Stomach (tissue), 9 donors: ENCODE results near the gene DUSP16. TPM values are rescaled to one million over a fixed set of nuclear protein-coding genes. Genes with fewer than 3 reads are reported as not detected.

ENCODE experiments used
- DNase-seq, 2 donors: peaks; one replicate each; pipeline versions ENCODE4 v3.0.0 to v3.0.0-alpha.2; 2013 to 2019
- H3K27ac ChIP-seq, 5 donors: fragments of 200-600 bp in 4 of 5; sonication (generic) in 4 of 5; one replicate each; pipeline ENCODE4 v1.5.1; 2013 to 2019; ENCODE audit warnings: mild to moderate bottlenecking in 1 of 5, moderate library complexity in 1 of 5
- H3K27me3 ChIP-seq, 3 donors: fragments of 200-600 bp; sonication (generic); one replicate each; pipeline ENCODE4 v1.5.1; 2017 to 2019; ENCODE audit warnings: mixed run types in 1 of 3
- H3K36me3 ChIP-seq, 4 donors: fragments of 200-600 bp; sonication (generic); 1 replicate in 3 of 4; 2 replicates in 1 of 4; pipeline ENCODE4 v1.5.1; 2016 to 2019
- H3K4me1 ChIP-seq, 4 donors: fragments of 200-600 bp; sonication (generic); one replicate each; pipeline ENCODE4 v1.5.1; 2016 to 2019
- H3K4me3 ChIP-seq, 4 donors: fragments of 200-600 bp; sonication (generic) in 3 of 4; one replicate each; pipeline ENCODE4 v1.5.1; 2016 to 2019; ENCODE audit warnings: mild to moderate bottlenecking in 1 of 4
- H3K9me3 ChIP-seq, 4 donors: fragments of 200-600 bp; sonication (generic); one replicate each; pipeline ENCODE4 v1.5.1; 2016 to 2019
- CTCF ChIP-seq, 7 experiments: fragments of 450-650 bp in 4 of 7; fragments of 200-600 bp in 3 of 7; sonication (generic) in 3 of 7; IDR thresholded peaks; one replicate each; pipeline ENCODE4 v1.5.1; 2016 to 2019; ENCODE audit warnings: antibody characterized with exemption in 7 of 7, control low read depth in 2 of 7, mild to moderate bottlenecking in 1 of 7
- EP300 ChIP-seq: sonication (generic); formaldehyde crosslinking; IDR thresholded peaks from one replicate; pipeline ENCODE4 v1.6.1; 2017; ENCODE audit warnings: antibody characterized with exemption
- POLR2A ChIP-seq, 4 donors: fragments of 450-650 bp; IDR thresholded peaks; one replicate each; pipeline ENCODE4 v1.6.1; 2016; ENCODE audit warnings: antibody characterized with exemption in 4 of 4, control low read depth in 2 of 4, mild to moderate bottlenecking in 1 of 4, moderate library complexity in 1 of 4
- POLR2AphosphoS5 ChIP-seq, 3 donors: sonication (generic); formaldehyde crosslinking; IDR thresholded peaks; one replicate each; pipeline ENCODE4 v1.6.1; 2016; ENCODE audit warnings: antibody characterized with exemption in 3 of 3
- WGBS, 5 donors: extraction: QIAGEN DNeasy Blood & Tissue Kit in 3 of 5; methylation state at CpG; one replicate each; pipeline versions ENCODE4 v1.1.5 to v1.1.7; 2013 to 2018; 5-methylcytosine and 5-hydroxymethylcytosine counted together
- intact Hi-C: fragments of 100-400 bp; cut with DNase I; formaldehyde crosslinking; loops from one replicate; pipeline ENCODE4 v1.15.1; 2023; ENCODE audit warnings: low total_unique reads
- polyA plus RNA-seq, 3 donors: library from polyadenylated mRNA; stranded (reverse); fragments of 200-250 nt; gene quantifications; one replicate each; pipeline ENCODE4 v1.2.3, GENCODE V29; 2013
- total RNA-seq, 5 donors: library from RNA; depleted of rRNA; stranded (reverse); fragments of >200 nt; gene quantifications; one replicate each; pipeline versions ENCODE4 v1.1.0 to v1.2.3, GENCODE V29; 2014 to 2016
- donor health status: healthy with polysubstance abuse.
- donor health status: Bipolar disorder and iron deficiency.
- donor health status: healthy.

DUSP16 gene
- total and polyA plus RNA-seq, 8 donors: 4.9 to 34.8 (median 22.6) TPM

GRCh38 chr12:12561371-12562015, 1.2 kb downstream of the DUSP16 start:
- peak overlapping the region; percentile 57 to 94 (median 76) for H3K4me3 ChIP-seq
- H3K27ac ChIP-seq: peak overlapping the region; percentile 99 to 100 (median 100)
- H3K4me1 ChIP-seq: peaks cover 15 to 46% (median 31%) of the 10 kb centered on the region in 4 donors
- WGBS, 5 donors: 0 to 1% (median 1%) methylated on average over 11 to 60 of the region's 60 CpGs
- peak; percentile 69 to 82 for DNase-seq
- TF ChIP-seq POLR2AphosphoS5 (IDR thresholded peaks at IDR 0.05) (peak; percentile 26 to 61 (median 60)), EP300 (no peak)
- H3K27me3 ChIP-seq: no peaks in the 10 kb centered on the region
- intact Hi-C loops: loop anchor here (10.0 kb wide), 1 partner anchor 167 kb away; no protein-coding TSS in a partner anchor
- no peaks in the 10 kb centered on the region for H3K9me3 ChIP-seq
- no peaks in the 10 kb centered on the region for H3K36me3 ChIP-seq

- intact Hi-C loops: loop anchor here (10.0 kb wide), 1 partner anchor 166 kb away; no protein-coding TSS in a partner anchor
- H3K27me3 ChIP-seq: no peaks in the 10 kb centered on the region
- 7 to 15% (median 11%) methylated on average over 9 of the region's 9 CpGs for WGBS, 5 donors
- TF ChIP-seq EP300: no peak
- TF ChIP-seq POLR2A (IDR thresholded peaks at IDR 0.05): peak in 2 of 4 donors; percentile 67 to 89
- TF ChIP-seq POLR2AphosphoS5 (IDR thresholded peaks at IDR 0.05): peak; percentile 37 to 94 (median 91)
- TF ChIP-seq CTCF (IDR thresholded peaks at IDR 0.05): no peak
- peak overlapping the region; percentile 99 to 100 (median 100) for H3K27ac ChIP-seq
- H3K4me3 ChIP-seq: peak overlapping the region; percentile 57 to 94 (median 76)
- DNase-seq: peak; percentile 74 to 90
- H3K36me3 ChIP-seq: no peaks in the 10 kb centered on the region
- H3K4me1 ChIP-seq: peaks cover 15 to 51% (median 32%) of the 10 kb centered on the region in 4 donors
- H3K9me3 ChIP-seq: no peaks in the 10 kb centered on the region
Observed at GRCh38 chr12:12560587-12561370, 1.9 kb downstream of the DUSP16 start.

GRCh38 chr12:12559719-12560296, 2.9 kb downstream of the DUSP16 start:
- Histone ChIP-seq H3K36me3 (no peaks in the 10 kb centered on the region), H3K4me3 (peak overlapping the region in 3 of 4 donors; percentile 57 to 93 (median 58)), H3K27me3 (no peaks in the 10 kb centered on the region), H3K9me3 (no peaks in the 10 kb centered on the region), H3K27ac (peak overlapping the region in 3 of 5 donors; percentile 99 to 100 (median 100)), H3K4me1 (peaks cover 15 to 51% (median 37%) of the 10 kb centered on the region in 4 donors)
- DNase-seq: no peak
- intact Hi-C loops: loop anchor here (10.0 kb wide), 1 partner anchor 165 kb away; no protein-coding TSS in a partner anchor
- WGBS, 5 donors: 26 to 37% (median 29%) methylated on average over 3 of the region's 3 CpGs
- TF ChIP-seq EP300 (no peak), POLR2A (IDR thresholded peaks at IDR 0.05) (no peak), CTCF (IDR thresholded peaks at IDR 0.05) (no peak), POLR2AphosphoS5 (IDR thresholded peaks at IDR 0.05) (no peak)

- Histone ChIP-seq H3K4me3 (no peak overlapping the region), H3K9me3 (no peaks in the 10 kb centered on the region), H3K27me3 (no peaks in the 10 kb centered on the region), H3K36me3 (peaks cover 0 to 5% (median 2%) of the 10 kb centered on the region in 4 donors), H3K4me1 (peaks cover 6 to 46% (median 28%) of the 10 kb centered on the region in 4 donors), H3K27ac (peak overlapping the region in 1 of 5 donors; percentile 100)
- WGBS, 5 donors: 69 to 97% (median 90%) methylated on average over 4 of the region's 4 CpGs
- TF ChIP-seq POLR2AphosphoS5 (IDR thresholded peaks at IDR 0.05) (no peak), CTCF (IDR thresholded peaks at IDR 0.05) (no peak), POLR2A (IDR thresholded peaks at IDR 0.05) (no peak), EP300 (no peak)
- DNase-seq: no peak
- intact Hi-C loops: no loop called here
Observed at GRCh38 chr12:12558291-12558690, 4.4 kb downstream of the DUSP16 start.
